Brain microvascular endothelial cell (primary cell): ENCODE results near the gene FOXF2.

Experiments
- DNase-seq: peaks from one replicate; pipeline ENCODE4 v3.0.0-alpha.2; 2020
- H3K27ac ChIP-seq: fragments of 250-450 bp; sonication (Bioruptor Pico); 2 replicates; pipeline ENCODE4 v1.5.1; 2020; ENCODE audit warnings: mild to moderate bottlenecking, moderate library complexity
- H3K27me3 ChIP-seq: fragments of 250-450 bp; sonication (Bioruptor Pico); replicated peaks from 2 replicates; pipeline ENCODE4 v1.5.1; 2020; ENCODE audit warnings: mild to moderate bottlenecking
- H3K36me3 ChIP-seq: fragments of 250-450 bp; sonication (Bioruptor Pico); replicated peaks from 2 replicates; pipeline ENCODE4 v1.5.1; 2020; ENCODE audit warnings: mild to moderate bottlenecking
- H3K4me3 ChIP-seq: 2 replicates; pipeline ENCODE4 v1.5.1; 2011; ENCODE audit warnings: low read depth, mild to moderate bottlenecking, control low read depth, low read length, moderate library complexity
- in situ Hi-C: cut with HindIII; loops from 2 replicates; pipeline ENCODE4 v1.10.0; 2017; ENCODE audit warnings: low sequenced_read_pairs, low pct_ligation_motif_present
- TF ChIP-seq, protein P1 (sequence below): IDR thresholded peaks from 2 replicates; pipeline ENCODE4 v1.5.1; 2011; ENCODE audit warnings: low read depth, mild to moderate bottlenecking, moderate library complexity, low read length, control low read depth, inconsistent platforms; ENCODE audit errors: missing control alignments

Gene FOXF2

DNA sequence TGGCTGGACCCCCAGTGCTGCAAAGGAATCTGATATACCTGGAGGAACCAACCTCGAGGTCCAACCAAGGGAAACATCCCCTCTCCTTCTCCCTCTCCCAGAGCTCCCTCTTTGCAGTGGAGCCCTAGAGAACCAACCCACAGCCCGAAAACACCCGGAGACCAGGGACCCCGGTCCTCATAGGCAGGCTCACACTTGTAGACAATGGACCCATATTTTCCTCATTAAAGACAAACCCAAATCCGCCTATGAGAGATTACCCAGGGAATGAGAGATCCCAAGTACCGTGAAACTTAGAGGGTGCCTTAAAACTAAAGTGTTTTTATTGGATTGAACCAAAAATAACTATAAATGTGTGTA, 9.6 kb upstream of the FOXF2 start:
- Histone ChIP-seq H3K27me3 (peaks cover 90% of the 10 kb centered on the region), H3K27ac (no peak overlapping the region)
- TF ChIP-seq, protein P1, sequence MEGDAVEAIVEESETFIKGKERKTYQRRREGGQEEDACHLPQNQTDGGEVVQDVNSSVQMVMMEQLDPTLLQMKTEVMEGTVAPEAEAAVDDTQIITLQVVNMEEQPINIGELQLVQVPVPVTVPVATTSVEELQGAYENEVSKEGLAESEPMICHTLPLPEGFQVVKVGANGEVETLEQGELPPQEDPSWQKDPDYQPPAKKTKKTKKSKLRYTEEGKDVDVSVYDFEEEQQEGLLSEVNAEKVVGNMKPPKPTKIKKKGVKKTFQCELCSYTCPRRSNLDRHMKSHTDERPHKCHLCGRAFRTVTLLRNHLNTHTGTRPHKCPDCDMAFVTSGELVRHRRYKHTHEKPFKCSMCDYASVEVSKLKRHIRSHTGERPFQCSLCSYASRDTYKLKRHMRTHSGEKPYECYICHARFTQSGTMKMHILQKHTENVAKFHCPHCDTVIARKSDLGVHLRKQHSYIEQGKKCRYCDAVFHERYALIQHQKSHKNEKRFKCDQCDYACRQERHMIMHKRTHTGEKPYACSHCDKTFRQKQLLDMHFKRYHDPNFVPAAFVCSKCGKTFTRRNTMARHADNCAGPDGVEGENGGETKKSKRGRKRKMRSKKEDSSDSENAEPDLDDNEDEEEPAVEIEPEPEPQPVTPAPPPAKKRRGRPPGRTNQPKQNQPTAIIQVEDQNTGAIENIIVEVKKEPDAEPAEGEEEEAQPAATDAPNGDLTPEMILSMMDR: no peak

DNA sequence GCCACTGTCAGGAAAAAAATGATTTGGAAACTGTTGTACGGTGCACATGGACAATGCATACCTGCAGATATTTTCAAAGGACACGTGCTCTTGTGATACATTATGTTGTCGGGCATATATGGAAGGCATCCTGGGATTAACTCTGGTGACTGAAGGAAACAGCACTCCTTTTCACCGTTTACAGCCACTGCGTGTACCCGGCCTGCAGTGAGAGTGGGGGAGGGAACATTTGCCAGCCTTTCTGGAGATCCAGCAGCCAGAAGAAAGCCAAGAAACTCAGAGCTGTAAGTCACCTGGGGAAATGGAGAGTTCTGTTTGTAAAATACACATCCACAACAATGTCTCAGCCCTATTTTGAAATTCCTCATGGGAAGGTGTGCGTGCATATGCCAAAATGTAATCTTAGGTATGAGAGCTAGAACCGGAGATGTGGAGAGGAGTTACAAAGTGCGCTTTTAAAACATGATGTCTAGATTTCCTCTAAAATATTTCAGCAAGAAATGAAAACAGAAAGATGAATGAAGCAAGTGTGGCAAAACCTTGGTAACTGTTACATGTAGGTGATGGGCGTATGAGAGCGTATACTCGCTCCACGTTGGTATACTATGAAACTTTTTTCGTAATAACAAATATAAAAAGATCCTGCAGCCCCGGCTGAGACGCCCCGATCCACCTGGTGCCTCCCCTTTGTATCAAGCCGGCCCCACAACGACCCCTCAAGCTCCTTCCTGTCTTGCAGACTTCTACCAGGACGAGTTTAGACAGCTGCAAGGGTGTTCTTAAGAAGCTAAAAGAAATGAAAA, 8.6 kb upstream of the FOXF2 start:
- Histone ChIP-seq H3K27ac (no peak overlapping the region), H3K27me3 (peaks cover 96% of the 10 kb centered on the region), H3K36me3 (no peaks in the 10 kb centered on the region), H3K4me3 (no peak overlapping the region)
- in situ Hi-C loops: no loop called here
- TF ChIP-seq, protein P1: no peak
- DNase-seq: no peak

More for the DNA sequence above, 9.6 kb upstream of the FOXF2 start:
- in situ Hi-C loops: no loop called here
- H3K4me3 ChIP-seq: no peak overlapping the region
- no peak for DNase-seq
- no peaks in the 10 kb centered on the region for H3K36me3 ChIP-seq

DNA sequence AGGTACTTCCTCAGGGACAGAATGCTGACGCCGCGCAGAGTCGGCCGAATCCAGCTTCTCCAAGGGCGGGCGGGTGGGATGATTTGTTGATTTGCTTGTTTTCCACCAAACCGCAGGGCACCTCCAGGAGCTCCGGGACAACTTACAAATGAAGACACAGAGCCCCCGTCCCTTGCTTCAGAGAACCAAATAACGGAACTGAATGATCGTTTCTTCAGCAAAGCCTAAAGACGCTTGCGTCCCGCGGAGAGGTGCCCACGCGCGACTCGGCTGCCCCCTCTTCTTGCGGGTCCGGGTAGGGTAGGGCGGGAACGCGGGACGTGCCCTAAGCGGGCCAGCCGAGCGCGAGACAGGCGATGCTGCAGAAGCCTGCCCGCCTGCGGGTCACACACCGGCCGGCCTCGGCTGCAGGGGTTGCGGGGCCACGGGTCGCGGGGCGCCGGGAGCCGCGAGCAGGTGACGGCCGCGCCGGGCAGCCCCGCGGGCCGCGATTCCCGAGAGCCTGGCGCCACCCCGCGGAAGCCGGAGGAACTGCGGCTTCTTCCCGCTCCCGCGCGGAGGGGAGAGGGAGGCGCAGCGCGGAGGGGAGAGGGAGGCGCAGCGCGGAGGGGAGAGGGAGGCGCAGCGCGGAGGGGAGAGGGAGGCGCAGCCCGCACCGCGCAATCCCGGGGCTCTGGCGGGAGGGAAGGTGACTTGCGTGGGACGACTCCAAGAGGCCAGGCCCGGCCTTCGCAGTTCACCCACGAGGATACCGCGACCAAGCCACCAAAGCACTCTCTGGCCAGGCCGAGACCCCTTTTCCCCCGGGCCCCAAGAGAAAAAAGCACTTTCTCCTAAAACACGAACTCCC, 7.7 kb upstream of the FOXF2 start:
- Histone ChIP-seq H3K4me3 (peak overlapping the region; percentile 12), H3K36me3 (no peaks in the 10 kb centered on the region), H3K27me3 (peaks cover 94% of the 10 kb centered on the region), H3K27ac (no peak overlapping the region)
- in situ Hi-C loops: no loop called here
- no peak for DNase-seq
- TF ChIP-seq, protein P1: peak; percentile 65

DNA sequence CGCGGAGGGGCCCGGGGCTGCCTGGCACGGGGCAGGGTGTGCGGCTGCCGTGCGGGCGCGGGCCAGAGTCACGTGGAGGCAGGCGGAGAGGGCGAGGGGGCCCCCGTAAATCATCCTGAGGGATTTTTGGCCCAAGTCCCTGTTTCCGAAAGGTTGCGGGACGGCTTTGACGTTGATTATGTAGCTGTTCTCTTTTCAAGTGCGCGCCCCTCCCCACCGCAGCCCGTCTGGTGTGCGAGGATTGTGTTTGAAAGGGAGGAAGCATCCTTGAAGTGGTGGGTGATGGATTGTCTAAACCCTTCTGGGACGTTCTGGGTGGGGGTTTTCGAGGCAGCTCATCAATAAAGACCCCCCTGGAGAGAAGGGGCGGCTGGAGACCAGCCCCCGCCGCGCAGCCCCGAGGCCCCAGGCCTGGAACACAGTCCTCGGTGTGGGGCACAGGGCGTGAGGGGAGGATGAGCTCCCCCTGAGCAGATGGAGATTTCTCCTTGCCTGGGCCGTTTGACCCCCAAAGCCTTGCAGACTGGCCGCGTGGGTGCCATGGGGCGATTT, 7.0 kb upstream of the FOXF2 start:
- H3K36me3 ChIP-seq: no peaks in the 10 kb centered on the region
- no peak overlapping the region for H3K27ac ChIP-seq
- no peak for DNase-seq
- in situ Hi-C loops: no loop called here
- H3K4me3 ChIP-seq: no peak overlapping the region
- peaks cover 95% of the 10 kb centered on the region for H3K27me3 ChIP-seq
- TF ChIP-seq, protein P1: no peak

DNA sequence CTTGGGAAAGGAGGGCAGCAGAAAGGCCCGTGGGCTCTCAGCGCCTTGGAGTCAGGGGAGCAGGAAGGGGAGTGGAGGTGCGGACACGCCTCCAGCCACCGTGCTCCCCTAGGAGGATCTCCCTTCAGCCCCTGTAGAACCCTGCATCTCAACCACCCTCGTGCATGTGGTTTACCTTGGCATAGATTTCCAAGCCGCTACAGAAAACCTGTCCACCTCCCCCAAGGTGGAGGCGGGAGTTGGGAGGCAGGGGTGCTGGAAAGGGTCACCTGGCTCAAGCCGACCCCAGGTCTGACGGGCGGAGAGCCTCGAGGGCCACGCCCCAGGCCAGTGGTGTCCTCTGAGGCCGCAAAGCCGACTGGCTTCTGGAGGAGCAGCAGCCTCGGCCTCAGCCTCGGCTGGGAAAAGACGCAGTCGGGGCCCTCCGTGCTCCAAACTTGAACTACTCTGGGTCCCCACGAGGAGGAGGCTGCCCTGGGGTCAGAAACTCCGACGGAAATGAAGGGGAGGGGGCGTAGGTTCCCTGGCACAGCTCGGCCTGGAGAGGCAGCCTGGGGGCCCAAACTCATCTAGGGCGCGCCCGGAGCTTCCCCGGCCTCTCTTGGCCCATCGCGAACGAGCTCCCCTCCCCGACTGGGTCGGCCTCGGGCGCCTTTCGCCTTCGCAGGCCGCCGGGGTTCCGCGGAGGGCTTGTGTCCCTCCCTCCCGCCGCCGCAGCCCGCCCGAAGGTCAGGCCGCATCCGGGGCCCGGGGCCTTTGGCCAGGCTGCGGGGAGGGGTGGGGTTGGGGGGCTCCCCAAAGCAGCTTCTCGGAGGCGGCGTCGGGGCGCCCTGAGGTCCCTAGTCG, 6.3 kb upstream of the FOXF2 start:
- Histone ChIP-seq H3K4me3 (no peak overlapping the region), H3K27me3 (peaks cover 91% of the 10 kb centered on the region), H3K36me3 (no peaks in the 10 kb centered on the region), H3K27ac (no peak overlapping the region)
- no peak for DNase-seq
- in situ Hi-C loops: no loop called here
- TF ChIP-seq, protein P1: no peak
